HEK293T (cell line): Measurements from ENCODE around the gene TYK2.

Experiments
- BHLHE40 ChIP-seq: fragments of 450-650 bp; IDR thresholded peaks from 2 replicates; pipeline ENCODE4 v1.6.1; 2016; ENCODE audit warnings: mild to moderate bottlenecking, moderate library complexity, borderline replicate concordance
- CTBP1 ChIP-seq: fragments of 450-650 bp; IDR thresholded peaks from 2 replicates; pipeline ENCODE4 v1.6.1; 2016; ENCODE audit warnings: borderline replicate concordance
- FOXM1 ChIP-seq: fragments of 450-650 bp; IDR thresholded peaks from 2 replicates; pipeline ENCODE4 v1.6.1; 2017; ENCODE audit warnings: mild to moderate bottlenecking, borderline replicate concordance
- HDGF ChIP-seq: fragments of 450-650 bp; IDR thresholded peaks from 2 replicates; pipeline ENCODE4 v1.6.1; 2017; ENCODE audit warnings: antibody characterized with exemption, borderline replicate concordance
- PKNOX1 ChIP-seq: fragments of 450-650 bp; IDR thresholded peaks from 2 replicates; pipeline ENCODE4 v1.6.1; 2016

GRCh38 chr19:10335352-10335985 lies 44.9 kb downstream of the TYK2 start:
- TF ChIP-seq PKNOX1 (no peak), BHLHE40 (no peak), HDGF (no peak), CTBP1 (no peak), FOXM1 (no peak)
